ENCODE measurements around the gene MTA1. TPM values are rescaled to one million over a fixed set of nuclear protein-coding genes. Genes with fewer than 3 reads are reported as not detected.

Gene MTA1
- total RNA-seq, 2 donors from 2014 or later, result 121 to 137 TPM

DNA sequence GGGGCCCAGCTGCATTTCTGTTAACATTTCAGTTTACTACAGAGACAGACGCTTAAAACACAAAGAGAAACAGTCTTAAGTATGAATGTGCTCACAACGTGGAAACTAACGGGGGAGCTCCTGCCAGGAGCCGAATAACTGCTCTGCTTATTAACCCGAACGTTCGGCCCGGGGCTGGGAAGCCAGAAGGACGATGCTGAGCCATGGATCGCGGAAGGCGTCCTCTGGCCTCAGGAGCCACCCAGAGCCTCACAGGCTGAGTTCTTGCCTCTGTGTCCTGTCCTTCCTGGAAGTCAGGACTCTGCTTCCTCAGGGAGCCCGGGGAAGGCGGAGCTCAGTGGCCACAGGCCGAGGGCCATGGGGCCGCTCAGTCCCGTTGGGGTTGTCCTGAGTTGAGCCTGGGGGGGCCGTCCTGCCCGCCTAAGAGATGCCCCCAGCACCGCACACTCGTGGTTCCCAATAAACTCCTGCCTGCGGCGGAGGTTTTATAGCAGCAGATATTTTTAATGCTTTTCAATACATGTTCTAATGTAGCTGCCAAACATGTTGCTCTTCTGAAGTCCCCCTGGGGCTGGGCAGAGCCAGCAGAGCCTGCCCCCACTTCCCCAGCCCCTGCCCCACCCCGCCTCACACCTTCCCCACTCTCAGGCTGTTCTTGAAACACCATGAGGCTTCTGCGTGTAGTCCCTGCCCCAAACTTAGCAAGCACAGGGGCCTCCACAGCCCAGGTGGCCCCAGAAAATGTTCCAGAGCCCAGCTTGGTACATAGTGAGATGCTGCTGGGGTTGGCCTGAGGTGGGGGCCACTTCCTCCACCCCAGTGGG, 24.7 kb upstream of the MTA1 start:
- no peaks in the 10 kb centered on the region for H3K9me3 Mint-ChIP-seq
- peaks cover 6 to 14% of the 10 kb centered on the region in 2 donors for H3K36me3 Mint-ChIP-seq
- no peak for DNase-seq (ENCODE audit: low spot score in 2 of 2)
- H3K27ac Mint-ChIP-seq, result peak overlapping the region in 1 of 2 donors; percentile 29
- no peak for ATAC-seq

DNA sequence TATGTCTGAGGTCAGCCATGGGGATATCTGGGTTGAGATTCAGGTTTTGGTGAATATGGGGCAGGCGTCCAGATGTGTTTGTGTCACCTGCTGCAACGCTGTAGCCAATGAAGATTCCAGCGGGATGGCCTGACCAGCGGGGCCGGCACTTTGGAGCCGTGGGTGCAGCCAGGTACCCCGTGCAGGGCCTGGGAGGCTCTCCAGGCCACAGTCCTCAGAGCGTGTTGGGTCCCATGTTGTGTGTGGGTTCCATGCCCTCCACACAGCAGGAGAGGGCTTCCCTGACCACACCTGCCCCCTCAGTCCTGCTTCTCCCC, 24.1 kb upstream of the MTA1 start:
- no peak for ATAC-seq
- H3K27ac Mint-ChIP-seq, result peak overlapping the region in 1 of 2 donors; percentile 29
- peaks cover 11 to 20% of the 10 kb centered on the region in 2 donors for H3K36me3 Mint-ChIP-seq
- DNase-seq (ENCODE audit: low spot score in 2 of 2), result no peak
- peaks cover 3 to 4% of the 10 kb centered on the region in 2 donors for H3K9me3 Mint-ChIP-seq

DNA sequence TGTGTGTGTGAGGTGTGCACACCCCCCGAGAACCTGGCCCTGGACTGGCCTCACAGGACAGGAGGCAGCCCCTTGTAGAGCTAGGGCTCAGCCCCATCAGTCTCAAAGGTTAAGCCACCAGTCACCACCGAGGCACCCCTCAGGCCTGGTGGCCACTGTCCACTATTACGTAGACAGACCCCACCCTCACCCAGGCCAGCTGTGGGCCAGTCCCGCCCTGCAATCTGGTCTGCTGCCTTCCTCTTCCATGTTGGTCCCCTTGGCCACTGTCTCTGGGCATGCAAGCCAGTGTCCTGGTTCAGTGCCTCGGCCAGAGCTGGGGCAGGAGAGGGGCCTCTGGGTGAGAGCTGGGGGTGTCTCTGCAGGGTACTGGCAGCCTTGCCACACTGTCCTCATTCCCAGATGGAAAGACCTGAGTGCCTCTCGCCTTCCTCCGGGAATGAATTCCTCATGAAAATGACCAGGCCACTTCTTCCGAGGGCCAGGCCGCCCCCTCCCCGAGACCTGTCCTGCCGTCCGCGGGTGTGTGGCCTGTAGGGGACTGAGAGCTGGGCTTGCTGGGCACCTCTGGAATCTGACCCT, 22.2 kb upstream of the MTA1 start:
- Mint-ChIP-seq H3K36me3 (peaks cover 19 to 39% of the 10 kb centered on the region in 2 donors), H3K9me3 (peaks cover 12 to 14% of the 10 kb centered on the region in 2 donors), H3K27ac (peak overlapping the region; percentile 83 to 84)
- DNase-seq (ENCODE audit: low spot score in 2 of 2) (no peak), ATAC-seq (no peak)

DNA sequence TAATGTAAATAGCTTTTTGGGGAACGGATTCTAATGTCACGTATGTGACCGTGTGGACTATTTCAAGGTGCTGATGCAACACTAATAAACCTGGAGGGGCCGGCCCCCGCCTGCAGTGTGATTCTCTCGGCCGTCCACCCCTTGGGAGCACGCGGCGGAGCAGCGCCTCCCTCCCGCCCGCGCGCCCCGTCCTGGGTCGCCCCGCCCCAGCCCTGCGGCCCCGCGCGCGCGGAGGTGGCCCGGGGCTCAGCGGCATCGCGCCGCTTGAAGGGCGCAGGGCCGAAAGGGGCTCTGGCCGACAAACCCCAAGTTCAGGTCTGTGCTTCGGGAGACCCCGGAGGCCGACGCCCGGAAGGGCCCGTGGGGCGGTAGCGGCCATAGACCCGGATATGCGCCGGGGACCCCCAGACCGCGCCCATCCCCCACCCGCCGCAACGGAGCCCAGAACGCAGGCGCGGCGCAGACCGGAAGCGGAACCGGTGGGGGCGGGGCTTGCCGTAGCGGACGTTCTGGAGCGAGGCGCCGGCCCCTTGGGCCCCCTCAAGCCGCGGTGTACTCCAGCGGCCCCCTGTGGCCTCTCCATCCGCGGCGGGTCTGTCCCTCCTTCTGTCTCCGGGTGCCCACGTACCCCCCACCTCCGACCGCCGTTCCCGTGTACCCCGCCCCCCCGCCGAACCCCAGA, 21.4 kb upstream of the MTA1 start, which contains the start of gene TEX22:
Gene TEX22 (plus strand): TSS at position 495 of the 682 bp plus-strand sequence. CDS start 803 bp downstream, outside the sequence.
- peak; percentile 87 to 88 for ATAC-seq

DNA sequence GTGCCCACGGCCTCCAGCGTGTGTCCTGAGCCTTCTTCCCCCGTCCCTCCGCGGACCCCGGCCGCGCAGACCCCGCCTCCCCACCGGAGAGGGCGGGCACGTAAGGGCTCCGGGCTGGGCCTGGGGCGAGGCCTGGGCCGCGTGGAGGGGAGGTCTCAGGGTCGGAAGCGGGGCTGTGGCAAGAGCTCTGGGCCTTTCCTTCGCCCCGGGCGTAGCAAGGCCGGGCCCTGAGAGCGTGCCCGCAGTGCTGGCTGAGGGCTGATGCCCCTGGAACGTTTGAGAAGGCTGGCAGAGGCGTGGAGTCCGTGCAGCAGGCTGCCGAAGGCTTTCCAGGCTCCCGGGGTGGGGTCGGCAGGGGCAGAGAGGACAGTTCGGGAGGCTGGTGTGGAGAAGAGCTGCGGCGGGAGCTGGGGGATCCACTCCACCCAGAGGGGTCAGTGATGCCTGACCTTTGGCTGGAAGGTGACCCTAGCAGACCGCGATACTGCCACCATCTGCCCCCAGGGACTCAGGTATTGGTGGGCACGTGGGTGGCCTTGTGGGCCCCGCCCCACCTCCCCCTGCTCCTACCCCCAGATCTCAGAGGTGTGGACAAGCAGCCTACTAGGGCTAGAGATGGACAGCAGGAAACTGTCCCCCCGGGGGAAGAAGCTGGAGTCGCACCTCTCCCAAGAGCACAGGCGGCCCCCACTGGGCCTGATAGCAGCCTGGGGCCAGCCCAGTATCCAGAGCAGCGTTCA, 20.7 kb upstream of the MTA1 start:
- H3K36me3 Mint-ChIP-seq, result peaks cover 19 to 40% of the 10 kb centered on the region in 2 donors
- DNase-seq (ENCODE audit: low spot score in 2 of 2) (peak in 1 of 2 donors; percentile 44), ATAC-seq (peak; percentile 56 to 59)
- H3K27ac Mint-ChIP-seq, result peak overlapping the region; percentile 83 to 95
- peaks cover 12 to 21% of the 10 kb centered on the region in 2 donors for H3K9me3 Mint-ChIP-seq

More for the DNA sequence above, 21.4 kb upstream of the MTA1 start, which contains the start of gene TEX22:
- H3K9me3 Mint-ChIP-seq, result peaks cover 12 to 20% of the 10 kb centered on the region in 2 donors
- DNase-seq (ENCODE audit: low spot score in 2 of 2), result peak; percentile 87 to 92
- H3K27ac Mint-ChIP-seq, result peak within 1 kb of the TSS; percentile 83 to 95
- H3K36me3 Mint-ChIP-seq, result peaks cover 19 to 39% of the 10 kb centered on the region in 2 donors

DNA sequence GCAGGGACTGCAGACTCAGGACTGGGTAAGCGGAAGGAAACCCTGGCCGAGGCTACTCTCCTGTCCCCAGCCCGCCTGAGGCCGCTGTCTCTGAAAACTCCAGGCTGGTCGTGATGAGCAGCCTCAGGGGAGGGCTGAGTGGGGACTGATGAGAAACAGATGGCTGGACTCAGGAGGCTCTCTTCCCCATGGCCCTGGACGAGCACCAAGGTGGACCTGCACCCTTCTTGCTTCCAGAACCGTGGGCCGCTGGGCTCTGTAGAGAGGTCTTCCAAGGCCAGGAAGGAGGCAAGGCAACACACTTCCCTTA, 20.2 kb upstream of the MTA1 start:
- DNase-seq (ENCODE audit: low spot score in 2 of 2) (no peak), ATAC-seq (no peak)
- peak overlapping the region in 1 of 2 donors; percentile 83 for H3K27ac Mint-ChIP-seq
- H3K36me3 Mint-ChIP-seq, result peaks cover 19 to 44% of the 10 kb centered on the region in 2 donors
- H3K9me3 Mint-ChIP-seq, result peaks cover 12 to 21% of the 10 kb centered on the region in 2 donors

DNA sequence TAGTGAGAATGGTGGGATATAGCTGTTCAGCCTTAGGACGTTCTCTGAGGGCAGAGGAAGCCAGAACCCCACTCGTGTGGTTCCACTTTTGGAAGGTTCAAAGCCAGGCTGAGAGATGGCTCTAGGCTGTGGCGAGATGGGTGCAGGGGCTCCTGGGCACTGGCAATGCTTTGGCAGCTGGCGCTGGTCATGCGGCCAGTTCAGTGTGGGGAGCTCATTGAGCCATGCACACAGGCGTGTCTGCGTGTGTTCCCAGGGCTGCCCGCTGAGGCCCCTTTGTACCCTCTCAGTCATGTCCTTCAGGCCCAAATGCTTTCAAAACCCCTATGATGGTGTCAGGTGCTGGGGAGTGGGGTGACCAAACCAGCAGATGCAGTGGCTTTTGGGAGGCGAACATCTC, 19.6 kb upstream of the MTA1 start:
- H3K9me3 Mint-ChIP-seq, result peaks cover 12 to 21% of the 10 kb centered on the region in 2 donors
- DNase-seq (ENCODE audit: low spot score in 2 of 2), result no peak
- H3K36me3 Mint-ChIP-seq, result peaks cover 21 to 47% of the 10 kb centered on the region in 2 donors
- peak overlapping the region; percentile 4 to 83 for H3K27ac Mint-ChIP-seq
- no peak for ATAC-seq

DNA sequence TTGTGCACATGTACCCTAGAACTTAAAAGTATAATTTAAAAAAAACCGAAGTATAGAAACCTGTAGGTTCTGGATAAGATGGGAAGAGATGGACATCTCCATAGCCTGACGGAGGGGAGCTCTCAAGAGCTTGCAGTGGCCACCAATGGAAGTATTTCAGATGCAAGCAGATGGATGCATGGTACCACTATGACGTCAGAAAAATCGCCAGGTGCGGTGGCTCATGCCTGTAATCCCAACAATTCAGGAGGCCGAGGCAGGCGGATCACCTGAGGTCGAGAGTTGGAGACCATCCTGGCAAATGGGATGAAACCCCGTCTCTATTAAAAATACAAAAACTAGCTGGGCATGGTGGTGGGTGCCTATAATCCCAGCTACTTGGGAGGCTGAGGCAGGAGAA, 17.9 kb upstream of the MTA1 start:
- ATAC-seq, result no peak
- no peak overlapping the region for H3K27ac Mint-ChIP-seq
- H3K9me3 Mint-ChIP-seq, result peaks cover 12 to 21% of the 10 kb centered on the region in 2 donors
- DNase-seq (ENCODE audit: low spot score in 2 of 2), result no peak
- H3K36me3 Mint-ChIP-seq, result peaks cover 25 to 51% of the 10 kb centered on the region in 2 donors

DNA sequence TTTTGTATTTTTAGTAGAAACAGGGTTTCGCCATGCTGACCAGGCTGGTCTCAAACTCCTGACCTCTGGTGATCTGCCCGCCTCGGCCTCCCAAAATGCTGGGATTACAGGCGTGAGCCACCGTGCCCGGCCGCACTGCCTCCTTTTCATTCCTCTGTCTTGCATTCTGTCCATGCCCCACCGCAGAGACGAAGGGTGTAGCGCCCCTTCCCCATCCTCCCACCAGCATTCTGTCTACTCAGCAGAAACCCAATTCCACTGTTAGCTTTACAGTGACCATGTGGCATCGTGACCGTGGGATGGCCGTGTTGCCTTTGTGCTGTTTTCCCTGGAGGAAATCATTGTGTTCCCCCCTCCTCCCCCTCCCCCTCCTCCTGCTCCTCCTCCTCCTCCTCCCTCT, 11.0 kb upstream of the MTA1 start:
- H3K36me3 Mint-ChIP-seq, result peaks cover 5 to 13% of the 10 kb centered on the region in 2 donors
- ATAC-seq (no peak), DNase-seq (ENCODE audit: low spot score in 2 of 2) (no peak)
- H3K27ac Mint-ChIP-seq, result no peak overlapping the region
- no peaks in the 10 kb centered on the region for H3K9me3 Mint-ChIP-seq

DNA sequence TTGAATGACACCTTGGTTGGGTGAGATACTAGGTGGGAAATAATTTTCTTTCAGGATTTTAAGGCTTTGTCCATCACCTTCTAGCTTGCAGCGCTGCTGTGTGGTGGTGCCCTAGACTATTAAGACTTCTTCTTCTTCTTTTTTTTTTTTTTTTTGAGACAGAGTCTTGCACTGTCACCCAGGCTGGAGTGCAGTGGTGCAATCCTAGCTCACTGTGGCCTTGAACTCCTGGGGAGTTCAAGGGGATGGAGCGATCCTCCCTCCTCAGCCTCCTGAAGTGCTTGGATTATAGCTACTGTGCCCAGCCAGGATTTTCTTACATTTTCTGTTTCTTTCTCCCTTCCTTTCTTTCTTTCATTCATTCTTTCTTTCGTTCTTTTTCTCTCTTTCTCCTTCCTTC, 10.3 kb upstream of the MTA1 start:
- no peak for ATAC-seq
- Mint-ChIP-seq H3K36me3 (peaks cover 5 to 7% of the 10 kb centered on the region in 2 donors), H3K27ac (no peak overlapping the region), H3K9me3 (no peaks in the 10 kb centered on the region)
- DNase-seq (ENCODE audit: low spot score in 2 of 2), result no peak

DNA sequence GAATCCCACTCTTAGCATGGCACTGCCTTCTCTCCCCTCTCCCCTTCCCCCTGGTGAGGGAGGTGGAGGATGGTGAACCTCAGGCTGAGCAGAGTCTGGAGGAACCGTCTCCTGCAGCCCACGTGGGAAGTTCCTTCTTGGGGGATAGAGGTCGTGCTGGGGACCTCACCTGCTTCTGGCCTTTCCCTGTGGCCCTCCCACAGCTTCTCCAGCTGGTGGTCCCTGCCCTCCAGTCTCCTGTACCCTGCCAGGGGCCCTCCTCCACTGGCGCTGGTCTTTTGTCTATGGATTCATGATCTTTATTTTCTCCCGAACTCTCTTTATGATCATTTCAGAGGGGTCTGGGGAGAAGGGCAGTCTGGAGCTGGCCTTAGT, 9.0 kb upstream of the MTA1 start:
- ATAC-seq (no peak), DNase-seq (ENCODE audit: low spot score in 2 of 2) (no peak)
- Mint-ChIP-seq H3K9me3 (no peaks in the 10 kb centered on the region), H3K36me3 (no peaks in the 10 kb centered on the region), H3K27ac (no peak overlapping the region)

DNA sequence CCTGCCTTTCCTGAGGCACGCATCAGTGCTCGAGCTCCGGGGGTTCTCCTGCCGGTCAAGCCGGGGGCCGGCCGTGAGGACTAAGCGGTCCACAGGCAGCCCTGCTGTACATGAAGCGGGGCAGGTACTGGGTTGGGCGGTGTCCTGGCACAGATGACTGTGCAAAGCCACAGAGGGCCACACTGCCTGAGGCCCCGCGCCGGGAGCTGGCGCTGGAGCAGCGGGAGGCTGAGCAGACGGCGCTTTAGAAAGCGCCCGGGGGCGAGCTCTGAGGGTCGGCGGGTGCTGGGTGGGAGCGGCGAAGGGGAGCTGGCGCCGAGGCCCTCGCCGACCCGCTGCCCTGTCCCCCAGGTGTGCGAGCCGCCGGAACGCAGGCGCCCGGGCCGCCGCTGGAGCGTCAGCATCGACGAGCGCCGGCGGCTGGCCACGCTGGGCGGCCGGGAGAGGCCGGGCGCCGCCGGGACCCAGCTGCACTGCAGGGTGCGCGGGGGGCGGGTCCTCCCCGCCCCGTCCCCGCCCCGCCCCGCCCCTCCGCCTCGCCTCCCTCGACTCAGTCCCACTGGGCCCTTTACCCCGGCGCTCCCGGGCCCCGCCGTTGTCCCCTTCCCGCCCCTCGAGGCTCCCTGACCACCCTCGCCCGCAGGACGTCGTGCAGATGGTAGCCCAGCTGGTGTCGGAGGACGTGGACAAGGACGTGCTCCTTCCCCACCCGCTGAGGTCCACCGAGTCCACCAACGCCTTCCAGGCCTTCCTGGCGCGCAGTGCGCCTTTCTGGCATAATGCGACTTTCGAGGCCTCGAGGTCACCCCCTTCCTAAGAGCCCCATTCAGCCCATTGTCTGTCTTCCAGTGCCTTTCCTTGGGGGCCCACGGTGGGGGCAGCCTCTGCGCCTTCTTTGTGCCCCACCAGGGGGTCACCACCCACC, 8.3 kb upstream of the MTA1 start:
- DNase-seq (ENCODE audit: low spot score in 2 of 2) (no peak), ATAC-seq (peak; percentile 62 to 66)
- Mint-ChIP-seq H3K9me3 (no peaks in the 10 kb centered on the region), H3K27ac (no peak overlapping the region), H3K36me3 (no peaks in the 10 kb centered on the region)

DNA sequence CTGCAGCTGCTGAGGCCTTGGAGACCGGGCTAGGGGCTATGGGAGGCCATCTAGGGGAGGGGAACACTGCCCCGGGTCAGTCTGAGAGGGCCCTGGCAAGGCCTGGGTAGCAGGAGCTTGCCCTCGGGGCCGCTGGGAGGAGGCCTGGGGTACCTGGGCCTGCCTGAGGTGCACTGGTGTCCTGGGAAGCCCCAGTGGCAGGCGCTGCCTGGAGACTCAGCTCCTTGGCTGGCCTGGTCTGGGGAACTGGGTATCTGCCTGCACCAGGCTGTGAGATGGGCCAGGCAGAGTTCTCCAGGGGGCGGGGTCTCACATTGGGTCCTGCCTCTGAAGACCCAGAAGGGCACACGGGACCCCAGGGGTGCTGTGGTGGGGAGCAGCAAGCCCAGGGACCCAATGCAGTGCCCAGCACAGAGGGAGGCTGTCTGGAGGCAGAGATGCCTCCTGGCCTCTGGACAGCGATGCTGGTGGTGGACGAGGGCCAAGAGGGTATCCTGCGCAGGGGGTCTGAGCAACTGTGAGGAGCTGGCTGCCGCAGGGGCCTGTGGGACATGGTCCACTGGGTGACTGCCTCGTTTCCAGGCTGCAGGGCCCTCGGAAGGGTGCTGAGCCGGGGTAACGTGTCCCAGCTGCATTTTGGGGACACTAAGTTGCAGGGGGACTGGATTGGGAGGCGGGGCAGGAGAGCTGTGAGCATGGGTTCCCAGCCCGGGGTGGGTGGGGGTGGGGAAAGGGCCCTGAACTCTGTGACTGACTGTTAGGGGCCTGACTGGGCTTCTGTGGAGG, 7.4 kb upstream of the MTA1 start:
- no peaks in the 10 kb centered on the region for H3K36me3 Mint-ChIP-seq
- ATAC-seq, result no peak
- no peaks in the 10 kb centered on the region for H3K9me3 Mint-ChIP-seq
- H3K27ac Mint-ChIP-seq, result no peak overlapping the region
- DNase-seq (ENCODE audit: low spot score in 2 of 2), result no peak

DNA sequence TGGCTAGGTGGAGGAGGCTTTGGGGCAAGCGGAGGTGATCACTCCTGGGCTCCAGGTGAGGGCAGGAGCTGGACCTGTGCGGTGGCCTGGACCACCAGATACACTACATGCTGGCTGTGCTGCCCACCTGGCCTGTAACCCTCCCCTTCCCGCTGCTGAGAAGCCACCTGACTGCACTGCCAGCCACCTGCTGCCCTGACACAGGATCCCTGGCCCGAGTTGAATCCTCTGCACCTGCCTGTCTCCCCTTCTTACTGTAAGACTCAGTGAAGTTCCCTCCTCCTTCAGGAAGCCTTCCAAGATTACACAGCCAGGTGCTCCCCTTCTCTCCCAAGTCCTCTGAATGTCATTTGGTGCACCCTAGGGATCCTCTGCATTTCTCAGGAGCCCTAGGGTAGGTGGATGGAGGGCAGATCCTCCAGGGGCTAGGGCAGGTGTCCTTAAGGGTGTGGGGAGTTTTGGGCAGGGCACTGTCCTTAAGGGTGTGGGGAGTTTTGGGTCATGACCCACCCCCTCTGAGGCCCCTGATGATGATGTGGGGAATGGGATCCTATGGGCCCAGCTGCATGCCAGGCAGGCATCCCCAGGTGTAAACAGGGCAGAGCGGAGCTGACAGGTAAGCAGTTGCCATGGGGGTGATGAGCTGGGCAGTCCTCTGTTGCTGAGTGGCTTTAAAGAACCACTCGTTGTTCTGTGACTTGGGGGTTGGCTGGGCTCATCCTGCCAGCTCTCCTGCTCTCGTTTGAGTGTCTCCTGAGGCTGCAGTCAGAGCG, 6.7 kb upstream of the MTA1 start:
- ATAC-seq (no peak), DNase-seq (ENCODE audit: low spot score in 2 of 2) (no peak)
- Mint-ChIP-seq H3K36me3 (no peaks in the 10 kb centered on the region), H3K9me3 (no peaks in the 10 kb centered on the region), H3K27ac (no peak overlapping the region)

DNA sequence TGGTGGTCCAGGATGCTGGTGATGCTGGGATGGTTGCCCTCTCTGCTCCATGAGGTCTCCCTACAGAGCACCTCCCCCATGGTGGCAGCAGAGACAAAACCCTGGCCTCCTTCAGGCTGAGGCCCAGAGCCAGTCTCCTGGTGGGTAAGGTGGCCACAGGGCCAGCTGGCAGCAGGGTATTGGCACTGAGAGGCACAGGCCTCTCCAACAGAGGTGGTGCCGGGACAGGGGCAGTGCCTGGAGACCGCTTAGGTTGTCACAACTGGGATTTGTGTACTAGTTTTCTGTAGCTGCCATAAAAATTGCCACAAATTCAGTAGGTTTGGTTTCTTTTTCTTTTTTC, 6.1 kb upstream of the MTA1 start:
- Mint-ChIP-seq H3K9me3 (no peaks in the 10 kb centered on the region), H3K36me3 (no peaks in the 10 kb centered on the region), H3K27ac (no peak overlapping the region)
- ATAC-seq (no peak), DNase-seq (ENCODE audit: low spot score in 2 of 2) (no peak)
